Skeletal muscle tissue (tissue), 4 donors: ENCODE data around the gene SVIL. TPM values are rescaled to one million over a fixed set of nuclear protein-coding genes. Genes with fewer than 3 reads are reported as not detected.
"Not testable (repeated sequence)": the region's sequence is repeated elsewhere in the genome, so short reads cannot be mapped to it uniquely, and the experiment has no call there.

Source experiments
- H3K27ac ChIP-seq: one replicate; pipeline ENCODE4 v1.7.0; 2013; ENCODE audit warnings: mild to moderate bottlenecking, low read depth, low read length, inconsistent platforms
- H3K27me3 ChIP-seq, 3 donors: one replicate each; pipeline ENCODE4 v1.7.0; 2013; ENCODE audit warnings: low read length in 3 of 3; ENCODE audit not compliant: control insufficient read depth in 3 of 3, insufficient read depth in 3 of 3
- H3K36me3 ChIP-seq, 3 donors: one replicate each; pipeline ENCODE4 v1.7.0; 2013; ENCODE audit warnings: low read length in 3 of 3; ENCODE audit not compliant: control insufficient read depth in 3 of 3, insufficient read depth in 3 of 3
- H3K4me1 ChIP-seq, 3 donors: one replicate each; pipeline ENCODE4 v1.7.0; 2013; ENCODE audit warnings: low read length in 3 of 3, mild to moderate bottlenecking in 3 of 3; ENCODE audit not compliant: control insufficient read depth in 3 of 3, insufficient read depth in 3 of 3
- H3K4me3 ChIP-seq, 3 donors: one replicate each; pipeline ENCODE4 v1.7.0; 2013; ENCODE audit warnings: low read length in 3 of 3
- H3K9ac ChIP-seq, 3 donors: one replicate each; pipeline ENCODE4 v1.7.0; 2013; ENCODE audit warnings: low read length in 3 of 3, mild to moderate bottlenecking in 3 of 3, moderate library complexity in 2 of 3, low read depth in 1 of 3
- H3K9me3 ChIP-seq, 3 donors: one replicate each; pipeline ENCODE4 v1.7.0; 2013; ENCODE audit warnings: low read length in 3 of 3; ENCODE audit not compliant: control insufficient read depth in 3 of 3
- total RNA-seq: library from RNA; depleted of rRNA; stranded (reverse); fragments of >200 nt; gene quantifications from one replicate; pipeline ENCODE4 v1.2.3, GENCODE V29; 2014
- donor health status: Osteomylitis.

SVIL gene
- total RNA-seq, 1 donor from 2014 or later, result 153 TPM

DNA sequence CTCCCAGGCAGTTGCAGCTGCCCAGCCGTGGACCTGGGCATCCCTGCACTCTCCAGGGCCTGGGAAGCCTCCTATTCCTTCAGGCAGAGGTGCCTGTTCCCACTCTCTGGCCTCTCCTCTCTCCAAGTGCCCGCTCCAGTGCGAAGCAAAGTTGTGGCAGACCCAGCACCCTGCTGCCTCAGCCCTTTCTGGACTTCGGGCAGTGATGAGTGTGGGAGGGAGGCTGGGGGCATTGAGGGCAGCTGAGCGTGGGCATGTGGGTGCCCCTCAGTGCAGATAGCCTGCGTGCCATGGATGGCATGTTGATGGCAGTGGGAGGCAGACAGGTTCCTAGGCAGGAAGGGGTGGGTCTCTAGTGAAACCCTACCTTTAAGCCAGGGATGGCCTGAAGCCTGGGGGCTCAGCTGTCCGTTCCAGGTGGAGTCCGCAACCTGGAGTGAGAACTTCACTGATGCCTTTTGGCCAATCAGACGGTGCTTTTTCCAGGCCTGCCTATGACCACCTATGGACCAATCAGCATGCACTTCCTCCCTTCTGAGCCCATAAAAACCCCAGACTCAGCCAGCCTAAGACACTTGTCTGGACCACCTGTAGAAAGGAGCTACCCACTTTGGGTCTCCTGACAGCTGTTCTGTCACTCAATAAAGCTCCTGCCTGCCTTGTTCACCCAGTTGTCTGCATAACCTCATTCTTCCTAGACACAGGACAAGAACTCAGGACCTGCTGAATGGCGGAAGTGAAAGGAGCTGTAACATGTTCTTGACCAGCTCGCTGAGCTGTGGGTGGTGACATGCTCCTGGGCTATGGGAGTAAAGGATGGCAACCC, 26.1 kb downstream of the SVIL start:
- H3K4me1 ChIP-seq, result peaks cover 74 to 76% (median 76%) of the 10 kb centered on the region in 3 donors
- H3K27me3 ChIP-seq, result no peaks in the 10 kb centered on the region
- peaks cover 2 to 4% (median 3%) of the 10 kb centered on the region in 3 donors for H3K36me3 ChIP-seq
- H3K27ac ChIP-seq, result peak overlapping the region; percentile 55
- H3K9me3 ChIP-seq, result no peaks in the 10 kb centered on the region
- H3K9ac ChIP-seq, result peak overlapping the region in 2 of 3 donors; percentile 21 to 66
- peak overlapping the region in 2 of 3 donors; percentile 17 to 46 for H3K4me3 ChIP-seq

DNA sequence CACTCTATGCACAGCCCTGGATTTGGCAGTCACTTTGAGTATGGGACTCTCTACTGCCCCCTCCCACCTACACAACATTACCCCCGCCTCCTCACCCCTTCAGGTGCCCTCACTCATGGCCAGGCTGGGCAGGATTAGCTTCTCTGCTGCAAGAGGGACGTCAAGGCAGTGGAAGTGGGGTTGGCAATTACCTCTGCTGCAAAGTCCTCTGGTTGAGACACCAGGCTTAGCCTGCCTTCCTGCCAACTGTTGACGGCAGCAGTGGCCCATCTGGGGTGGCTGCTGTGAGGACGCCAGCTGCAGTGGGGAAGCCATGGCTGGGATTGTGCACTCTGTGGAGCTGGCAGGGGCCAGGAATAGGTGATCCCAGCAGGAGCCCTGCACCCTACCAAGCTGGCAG, 26.7 kb downstream of the SVIL start:
- Histone ChIP-seq H3K27me3 (no peaks in the 10 kb centered on the region), H3K4me1 (peaks cover 76 to 82% (median 82%) of the 10 kb centered on the region in 3 donors), H3K27ac (peak overlapping the region; percentile 55), H3K9me3 (no peaks in the 10 kb centered on the region), H3K9ac (peak overlapping the region in 2 of 3 donors; percentile 21 to 66), H3K4me3 (peak overlapping the region in 1 of 3 donors; percentile 17), H3K36me3 (peaks cover 2 to 4% (median 3%) of the 10 kb centered on the region in 3 donors)

DNA sequence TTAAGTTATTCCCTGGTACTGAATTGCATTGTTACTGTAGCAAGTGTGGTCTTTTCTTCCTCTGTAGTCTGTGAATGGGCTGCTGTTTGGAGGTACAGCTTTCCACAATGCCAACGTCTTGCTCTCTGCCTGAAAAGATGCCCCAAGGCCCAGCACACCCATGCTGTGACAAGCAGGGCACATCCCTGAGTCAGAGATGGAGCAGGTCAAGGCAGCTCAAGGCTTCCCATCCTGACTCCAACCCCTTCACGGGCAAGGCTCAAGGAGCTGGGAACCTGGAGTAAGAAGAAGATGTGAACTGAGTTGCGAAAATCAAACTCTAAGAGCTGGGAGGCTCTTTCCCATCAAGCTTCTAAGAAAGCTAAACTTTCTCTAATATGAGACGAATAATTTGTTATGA, 27.2 kb downstream of the SVIL start:
- H3K4me3 ChIP-seq, result no peak overlapping the region
- peaks cover 74 to 82% (median 81%) of the 10 kb centered on the region in 3 donors for H3K4me1 ChIP-seq
- H3K27ac ChIP-seq, result peak overlapping the region; percentile 55
- no peaks in the 10 kb centered on the region for H3K27me3 ChIP-seq
- no peaks in the 10 kb centered on the region for H3K9me3 ChIP-seq
- peaks cover under 1 to 4% (median 3%) of the 10 kb centered on the region in 3 donors for H3K36me3 ChIP-seq
- peak overlapping the region in 1 of 3 donors; percentile 5 for H3K9ac ChIP-seq

- not testable (repeated sequence) for H3K27me3 ChIP-seq, H3K36me3 ChIP-seq, H3K9ac ChIP-seq, H3K9me3 ChIP-seq, H3K4me3 ChIP-seq
- Histone ChIP-seq H3K4me1 (peaks cover 65 to 81% (median 78%) of the 10 kb centered on the region in 3 donors), H3K27ac (peak overlapping the region; percentile 55)
These were observed 28.1 kb downstream of the SVIL start for GRCh38 chr10:29606693-29607092.

- peaks cover 61 to 78% (median 73%) of the 10 kb centered on the region in 3 donors for H3K4me1 ChIP-seq
- peaks cover 0 to under 1% (median 0%) of the 10 kb centered on the region in 3 donors for H3K36me3 ChIP-seq
- no peaks in the 10 kb centered on the region for H3K27me3 ChIP-seq
- no peak overlapping the region for H3K4me3 ChIP-seq
- no peak overlapping the region for H3K9ac ChIP-seq
- H3K27ac ChIP-seq, result peak overlapping the region; percentile 11
- no peaks in the 10 kb centered on the region for H3K9me3 ChIP-seq
These were observed 30.4 kb downstream of the SVIL start for GRCh38 chr10:29604291-29604825.

- no peak overlapping the region for H3K9ac ChIP-seq
- peak overlapping the region; percentile 19 for H3K27ac ChIP-seq
- no peaks in the 10 kb centered on the region for H3K36me3 ChIP-seq
- H3K4me3 ChIP-seq, result no peak overlapping the region
- no peaks in the 10 kb centered on the region for H3K9me3 ChIP-seq
- H3K4me1 ChIP-seq, result peaks cover 59 to 78% (median 73%) of the 10 kb centered on the region in 3 donors
- H3K27me3 ChIP-seq, result no peaks in the 10 kb centered on the region
These were observed 31.4 kb downstream of the SVIL start for GRCh38 chr10:29603223-29603896.

GRCh38 chr10:29600821-29601220, 34.0 kb downstream of the SVIL start:
- Histone ChIP-seq H3K27me3 (no peaks in the 10 kb centered on the region), H3K36me3 (no peaks in the 10 kb centered on the region), H3K9me3 (no peaks in the 10 kb centered on the region), H3K27ac (peak overlapping the region; percentile 84), H3K9ac (no peak overlapping the region), H3K4me3 (no peak overlapping the region), H3K4me1 (peaks cover 65 to 87% (median 82%) of the 10 kb centered on the region in 3 donors)

DNA sequence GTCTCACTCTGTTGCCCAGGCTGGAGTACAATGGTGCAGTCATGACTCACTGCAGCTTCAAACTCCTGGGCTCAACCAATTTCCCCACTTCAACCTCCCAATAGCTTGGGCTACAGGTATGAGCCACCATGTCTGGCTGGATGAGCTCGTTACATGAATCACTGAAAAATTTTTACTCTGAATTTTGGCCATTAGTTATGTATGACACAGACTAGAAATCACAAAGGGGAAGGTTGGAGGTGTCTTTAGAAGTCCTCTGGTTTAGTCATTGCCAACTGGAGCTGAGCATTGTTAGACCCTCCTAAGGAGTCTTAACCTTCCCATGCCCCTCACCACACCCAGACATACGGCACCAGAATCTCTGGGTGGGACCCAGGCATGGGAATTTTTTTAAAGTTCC, 34.7 kb downstream of the SVIL start:
- no peak overlapping the region for H3K4me3 ChIP-seq
- H3K9me3 ChIP-seq, result no peaks in the 10 kb centered on the region
- peaks cover 0 to 3% (median 0%) of the 10 kb centered on the region in 3 donors for H3K36me3 ChIP-seq
- no peaks in the 10 kb centered on the region for H3K27me3 ChIP-seq
- no peak overlapping the region for H3K9ac ChIP-seq
- H3K4me1 ChIP-seq, result peaks cover 68 to 91% (median 86%) of the 10 kb centered on the region in 3 donors
- H3K27ac ChIP-seq, result peak overlapping the region; percentile 84

DNA sequence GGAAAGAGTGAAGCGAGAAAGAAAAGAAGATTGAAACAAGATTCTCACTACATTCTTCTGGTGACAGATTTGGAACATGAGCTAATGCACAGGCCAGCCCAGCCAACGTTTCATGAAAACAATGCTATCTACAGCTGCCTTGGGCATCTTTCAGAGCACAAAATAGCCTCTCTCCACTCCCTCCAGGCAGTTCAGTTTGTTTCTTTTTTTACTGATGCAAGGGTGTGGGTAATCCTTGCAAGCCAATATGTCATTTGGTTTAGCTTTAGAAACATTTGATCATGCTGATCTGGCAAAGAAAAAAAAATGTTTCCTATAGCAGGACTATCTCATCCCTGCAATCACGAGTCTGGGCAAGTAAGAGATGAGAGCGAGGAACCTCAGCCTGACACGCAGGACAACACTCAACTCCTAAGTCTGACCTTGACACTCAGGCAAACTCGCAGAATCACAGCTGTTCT, 35.9 kb downstream of the SVIL start:
- H3K27ac ChIP-seq, result peak overlapping the region; percentile 84

More for the DNA sequence above, 35.9 kb downstream of the SVIL start:
- H3K9me3 ChIP-seq, result no peaks in the 10 kb centered on the region
- H3K4me3 ChIP-seq, result peak overlapping the region in 2 of 3 donors; percentile 30 to 41
- peaks cover 0 to 3% (median 0%) of the 10 kb centered on the region in 3 donors for H3K36me3 ChIP-seq
- H3K9ac ChIP-seq, result peak overlapping the region; percentile 41 to 66 (median 45)
- H3K27me3 ChIP-seq, result no peaks in the 10 kb centered on the region
- H3K4me1 ChIP-seq, result peaks cover 63 to 90% (median 85%) of the 10 kb centered on the region in 3 donors
